ENCODE results near the gene INPP4A.

INPP4A gene

DNA sequence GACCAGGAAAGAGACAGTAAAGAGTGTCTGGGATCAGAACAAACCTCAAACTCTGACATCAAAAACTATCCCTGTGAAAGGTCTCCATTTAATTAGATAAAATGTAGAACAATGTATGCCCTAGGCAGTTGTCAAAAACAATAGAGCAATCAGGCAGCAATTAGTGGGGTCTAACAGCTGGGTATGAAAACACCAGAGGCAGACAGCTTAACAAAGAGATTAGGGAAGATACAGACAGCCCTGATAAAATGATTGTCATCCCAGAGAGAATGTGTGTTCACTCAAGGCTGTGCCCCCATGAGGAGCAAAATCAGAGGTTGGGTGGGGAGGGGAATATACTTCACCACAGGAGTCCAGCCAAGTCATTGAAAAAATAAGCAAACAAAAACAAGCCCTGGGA, 50.0 kb downstream of the INPP4A start:
- no peak for DNase-seq (ENCODE audit: low read depth in 2 of 2)

- DNase-seq (ENCODE audit: low read depth in 2 of 2), result no peak
Measured at GRCh38 chr2:98496750-98497493, 52.3 kb downstream of the INPP4A start.

- DNase-seq (ENCODE audit: low read depth in 2 of 2), result no peak
Measured at GRCh38 chr2:98498703-98499440, 54.2 kb downstream of the INPP4A start.

DNA sequence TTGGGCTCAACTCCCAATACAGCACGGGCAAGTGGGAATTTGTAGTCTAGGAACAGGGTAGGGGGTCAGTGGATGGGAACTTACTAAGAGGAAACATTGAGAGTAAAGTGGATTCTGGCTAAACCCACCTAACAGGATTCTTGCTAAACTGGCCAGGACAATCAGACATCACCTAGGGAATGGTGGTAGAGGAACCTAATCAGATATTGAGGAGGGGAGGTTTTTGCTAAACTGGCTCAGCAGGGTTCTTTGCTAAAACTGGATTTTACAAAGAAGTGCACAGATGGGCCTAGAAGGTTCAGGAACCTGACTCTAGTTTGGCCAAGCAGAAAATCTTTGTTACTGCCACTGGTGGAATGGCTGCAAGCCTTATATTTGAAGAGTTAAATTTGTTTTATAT, 55.9 kb downstream of the INPP4A start:
- DNase-seq (ENCODE audit: low read depth in 2 of 2), result no peak

DNA sequence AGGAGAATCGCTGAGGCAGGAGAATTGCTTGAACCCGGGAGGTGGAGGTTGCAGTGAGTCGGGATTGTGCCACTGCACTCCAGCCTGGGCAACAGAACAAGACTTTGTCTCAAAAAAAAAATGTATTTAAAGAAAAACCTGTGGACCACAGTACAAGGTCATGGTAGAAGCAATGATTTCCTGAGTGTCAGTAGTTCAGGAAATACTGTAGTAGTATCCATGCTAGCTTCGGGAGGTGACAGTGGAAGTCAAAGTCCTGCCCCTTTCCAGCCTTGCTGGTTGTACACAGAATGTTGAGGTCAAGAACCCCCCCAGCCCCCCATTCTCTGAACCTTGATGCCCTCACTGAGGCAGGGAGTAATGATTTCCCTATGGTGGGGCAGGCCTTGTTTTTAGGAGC, 56.6 kb downstream of the INPP4A start:
- no peak for DNase-seq (ENCODE audit: low read depth in 2 of 2)

- DNase-seq (ENCODE audit: low read depth in 2 of 2), result no peak
Measured at GRCh38 chr2:98501876-98502275, 57.2 kb downstream of the INPP4A start.

GRCh38 chr2:98502556-98503335, 58.1 kb downstream of the INPP4A start:
- no peak for DNase-seq (ENCODE audit: low read depth in 2 of 2)

- no peak for DNase-seq (ENCODE audit: low read depth in 2 of 2)
Measured at GRCh38 chr2:98503481-98504105, 58.9 kb downstream of the INPP4A start.

DNA sequence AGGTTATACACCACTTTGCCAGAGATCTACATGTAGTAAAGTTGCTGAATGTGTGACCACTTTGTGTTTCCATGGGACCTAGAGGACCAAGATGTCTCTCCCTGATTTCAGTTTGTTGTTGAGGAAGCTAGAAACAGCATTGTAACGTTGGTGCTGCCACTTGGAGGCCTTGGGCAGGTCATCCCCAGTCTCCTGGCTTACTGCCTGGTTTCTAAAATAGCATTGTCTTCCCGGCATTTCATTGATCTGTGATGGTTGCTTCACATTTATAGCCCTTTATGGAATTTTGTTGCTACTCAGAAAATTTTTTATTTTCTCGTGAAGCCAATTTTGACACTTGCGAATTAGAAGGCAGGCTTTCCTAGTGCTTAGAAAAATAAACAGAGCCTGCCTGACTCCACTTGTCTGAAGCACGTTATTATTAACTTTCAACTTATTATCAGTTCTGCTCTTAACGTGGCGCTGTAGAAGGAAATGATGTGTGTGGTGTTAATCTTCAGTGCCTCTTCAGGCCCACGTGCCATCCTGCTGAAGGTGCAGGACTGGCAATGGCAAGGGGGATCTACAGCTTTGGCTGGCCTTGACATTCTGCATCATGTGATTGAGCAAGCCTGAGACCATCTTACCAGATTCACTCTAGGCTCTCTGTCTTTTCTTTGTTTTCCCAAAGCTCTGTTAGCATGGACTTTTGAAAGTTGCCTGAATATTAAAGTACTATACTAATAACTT, 59.9 kb downstream of the INPP4A start:
- no peak for DNase-seq (ENCODE audit: low read depth in 2 of 2)

DNA sequence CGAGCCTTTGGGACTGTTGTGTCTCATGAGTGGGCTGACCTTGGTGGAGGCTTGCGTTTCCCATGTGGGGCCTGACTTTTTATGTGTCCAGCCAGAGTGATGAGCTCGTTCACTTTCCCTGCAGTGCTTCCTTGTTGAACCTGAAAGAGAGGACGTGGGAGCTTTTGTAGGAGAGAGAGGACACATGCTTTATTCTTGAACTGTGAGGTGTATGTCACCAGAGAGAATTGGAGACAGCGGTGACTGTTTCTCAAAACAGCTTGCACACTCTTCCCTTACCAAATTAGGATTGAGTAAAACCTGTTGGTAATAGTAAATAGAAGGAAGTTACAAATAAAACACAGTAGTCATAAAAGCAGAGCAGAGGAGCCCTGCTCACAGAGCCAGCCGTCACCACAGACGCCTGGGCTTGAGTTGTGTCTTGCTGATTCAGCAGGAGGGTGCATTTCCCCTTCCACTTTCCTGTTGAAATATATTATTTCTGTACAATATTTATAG, 60.7 kb downstream of the INPP4A start:
- no peak for DNase-seq (ENCODE audit: low read depth in 2 of 2)

DNA sequence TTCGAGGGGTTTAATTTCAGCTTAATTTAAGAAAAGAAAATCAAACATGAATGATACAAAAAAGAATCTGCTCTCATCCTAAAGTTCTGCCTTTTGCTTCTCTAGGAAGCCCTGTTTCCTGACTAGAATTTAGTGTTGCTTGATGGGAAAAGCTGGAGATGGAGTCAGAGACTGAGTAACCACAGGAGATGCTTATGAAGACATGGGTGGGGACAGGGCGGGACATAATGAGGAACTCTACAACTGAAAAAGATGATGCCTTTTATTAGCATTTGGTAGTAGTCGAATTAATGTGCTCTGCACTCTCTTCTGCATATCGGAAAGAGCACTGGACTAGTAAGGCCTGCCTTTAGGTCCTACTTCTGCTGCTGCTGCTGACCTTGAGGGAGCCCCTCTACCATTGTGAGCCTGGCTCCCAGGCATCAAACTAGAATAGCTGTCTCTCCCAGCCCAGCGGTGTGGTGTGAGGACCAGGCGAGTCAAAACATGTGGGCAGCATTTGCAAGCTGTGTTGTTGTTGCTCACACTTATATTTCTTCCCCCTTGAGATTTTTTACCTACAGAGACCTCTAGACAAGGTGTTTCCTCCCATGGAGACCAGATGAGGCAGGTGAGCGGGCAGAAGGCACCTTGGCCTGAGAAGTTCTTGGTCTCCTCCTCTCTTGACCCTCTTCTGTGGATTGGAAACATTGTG, 61.5 kb downstream of the INPP4A start:
- DNase-seq (ENCODE audit: low read depth in 2 of 2), result no peak

- no peak for DNase-seq (ENCODE audit: low read depth in 2 of 2)
Measured at GRCh38 chr2:98506881-98507280, 62.2 kb downstream of the INPP4A start.

DNA sequence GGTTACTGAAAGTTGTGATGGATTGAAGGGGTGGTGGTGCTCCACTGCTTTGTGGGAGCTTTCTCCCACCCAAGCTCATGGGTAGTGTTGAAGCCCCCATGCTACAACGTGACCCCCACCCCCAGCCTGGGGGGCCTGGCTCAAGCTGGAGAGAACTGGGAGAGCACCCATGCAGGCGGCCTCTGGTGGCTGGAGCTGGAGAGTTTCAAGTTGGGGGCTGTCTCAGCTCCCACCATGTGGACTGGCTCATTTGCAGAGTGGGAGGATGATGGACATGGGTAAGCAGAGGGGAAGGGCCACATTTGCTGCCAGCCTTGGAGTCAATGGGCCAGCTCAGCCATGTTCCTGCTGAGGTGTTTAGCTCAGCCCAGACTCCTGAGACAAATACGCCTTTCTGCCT, 62.8 kb downstream of the INPP4A start:
- no peak for DNase-seq (ENCODE audit: low read depth in 2 of 2)

- DNase-seq (ENCODE audit: low read depth in 2 of 2), result no peak
Measured at GRCh38 chr2:98507891-98508708, 63.4 kb downstream of the INPP4A start.

- DNase-seq (ENCODE audit: low read depth in 2 of 2), result no peak
Measured at GRCh38 chr2:98508709-98509066, 64.0 kb downstream of the INPP4A start.

- no peak for DNase-seq (ENCODE audit: low read depth in 2 of 2)
Measured at GRCh38 chr2:98509542-98510321, 65.1 kb downstream of the INPP4A start.

- DNase-seq (ENCODE audit: low read depth in 2 of 2), result no peak
Measured at GRCh38 chr2:98510322-98510662, 65.6 kb downstream of the INPP4A start.

- DNase-seq (ENCODE audit: low read depth in 2 of 2), result no peak
Measured at GRCh38 chr2:98511981-98512380, 67.3 kb downstream of the INPP4A start.

DNA sequence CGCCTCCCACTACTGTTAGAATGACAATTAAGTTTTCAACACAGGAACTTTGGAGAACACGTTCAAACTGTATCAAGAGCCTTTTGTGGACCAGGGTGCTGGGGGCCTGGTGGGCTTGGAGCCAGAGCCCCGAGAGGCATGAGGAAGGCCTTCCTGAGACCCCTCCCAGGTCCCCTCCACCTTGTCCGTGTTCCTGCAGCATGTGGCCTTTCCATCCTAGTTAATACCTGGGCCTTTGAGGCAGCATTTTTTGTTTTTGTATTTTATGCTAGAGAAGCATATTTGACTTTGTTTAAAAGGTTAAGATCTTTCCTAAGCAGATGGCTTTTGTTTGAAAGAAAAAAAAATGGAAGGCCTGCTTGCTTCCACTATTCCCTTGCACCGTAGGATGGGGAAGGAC, 68.0 kb downstream of the INPP4A start:
- no peak for DNase-seq (ENCODE audit: low read depth in 2 of 2)

All from fibroblast of skin of left biceps (primary cell).